GM12892 (cell line): Measurements from ENCODE around the gene CACNA2D4.

ENCODE experiments used
- POLR2A ChIP-seq: IDR thresholded peaks from 2 replicates; pipeline ENCODE4 v1.6.1; 2011; ENCODE audit warnings: low read depth, low read length, control low read depth
- POLR2AphosphoS5 ChIP-seq: IDR thresholded peaks from 2 replicates; pipeline ENCODE4 v1.6.1; 2011; ENCODE audit warnings: low read depth, low read length, control low read depth
- TAF1 ChIP-seq: IDR thresholded peaks from 2 replicates; pipeline ENCODE4 v1.6.1; 2011; ENCODE audit warnings: low read depth, mild to moderate bottlenecking, control low read depth, low read length, borderline replicate concordance

DNA sequence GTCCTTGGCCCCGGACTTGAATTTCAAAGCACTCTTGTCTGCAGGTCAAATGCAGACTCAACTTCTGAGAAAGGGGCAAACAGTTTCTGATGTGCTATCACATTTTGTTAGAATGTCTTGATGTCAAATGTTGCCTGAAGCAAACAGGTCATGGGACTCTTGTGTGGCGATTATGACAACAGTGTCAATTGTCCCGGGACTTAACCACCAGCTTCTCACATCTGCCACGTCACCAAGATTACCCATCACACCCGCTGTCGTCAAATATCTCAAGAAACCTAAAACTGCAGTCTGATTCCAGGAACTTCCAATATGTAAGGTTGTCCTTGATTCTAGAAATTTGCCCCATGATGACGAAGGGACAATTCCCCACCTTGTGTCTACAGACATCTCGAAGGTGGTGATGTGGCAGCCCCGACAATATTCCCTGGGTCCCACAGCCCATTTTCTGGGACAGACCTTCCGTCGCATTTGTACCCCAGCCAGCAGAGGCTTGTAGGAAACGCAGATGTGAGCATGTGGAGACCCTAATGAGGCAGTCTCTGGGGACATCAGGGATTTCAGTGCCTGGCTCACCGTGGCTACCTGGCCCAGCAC, 76.8 kb downstream of the CACNA2D4 start:
- no peak for TF ChIP-seq POLR2A
- no peak for TF ChIP-seq POLR2AphosphoS5
- no peak for TF ChIP-seq TAF1
